ENCODE measurements around the gene RANBP1.

RANBP1 gene

DNA sequence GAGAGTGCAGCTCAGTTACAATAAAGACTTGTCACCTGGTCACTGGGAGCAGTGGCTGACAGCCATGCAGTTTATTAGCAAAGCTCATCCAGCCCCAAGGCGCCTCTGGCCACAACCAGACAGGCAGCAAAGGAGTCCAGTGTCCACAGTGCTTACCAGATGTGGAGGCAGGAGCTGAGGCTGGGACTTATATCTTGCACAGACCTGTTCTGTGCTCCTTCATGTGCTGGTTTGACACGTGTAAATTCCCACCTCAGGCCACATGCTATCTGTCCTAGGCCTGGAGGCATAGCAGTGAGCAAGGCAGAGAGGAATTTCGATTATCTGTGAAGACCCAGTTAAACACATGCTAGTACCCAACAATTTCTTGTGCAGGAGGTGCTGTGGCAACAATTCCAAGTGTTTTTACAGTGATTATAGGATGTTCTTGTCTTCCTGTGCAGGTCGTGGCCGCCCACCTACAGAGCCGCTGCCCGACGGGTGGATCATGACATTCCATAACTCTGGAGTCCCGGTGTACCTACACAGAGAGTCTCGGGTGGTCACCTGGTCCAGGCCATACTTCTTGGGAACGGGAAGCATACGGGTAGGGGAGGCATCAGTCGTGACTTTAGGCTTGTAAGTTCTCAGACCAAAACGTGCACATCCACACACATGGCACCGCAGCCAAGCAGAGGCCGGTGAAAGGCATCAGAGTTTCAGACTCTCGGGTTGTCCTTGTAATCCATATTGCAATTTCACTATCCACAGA lies 26.5 kb upstream of the RANBP1 start:
- DNase-seq: no peak

DNA sequence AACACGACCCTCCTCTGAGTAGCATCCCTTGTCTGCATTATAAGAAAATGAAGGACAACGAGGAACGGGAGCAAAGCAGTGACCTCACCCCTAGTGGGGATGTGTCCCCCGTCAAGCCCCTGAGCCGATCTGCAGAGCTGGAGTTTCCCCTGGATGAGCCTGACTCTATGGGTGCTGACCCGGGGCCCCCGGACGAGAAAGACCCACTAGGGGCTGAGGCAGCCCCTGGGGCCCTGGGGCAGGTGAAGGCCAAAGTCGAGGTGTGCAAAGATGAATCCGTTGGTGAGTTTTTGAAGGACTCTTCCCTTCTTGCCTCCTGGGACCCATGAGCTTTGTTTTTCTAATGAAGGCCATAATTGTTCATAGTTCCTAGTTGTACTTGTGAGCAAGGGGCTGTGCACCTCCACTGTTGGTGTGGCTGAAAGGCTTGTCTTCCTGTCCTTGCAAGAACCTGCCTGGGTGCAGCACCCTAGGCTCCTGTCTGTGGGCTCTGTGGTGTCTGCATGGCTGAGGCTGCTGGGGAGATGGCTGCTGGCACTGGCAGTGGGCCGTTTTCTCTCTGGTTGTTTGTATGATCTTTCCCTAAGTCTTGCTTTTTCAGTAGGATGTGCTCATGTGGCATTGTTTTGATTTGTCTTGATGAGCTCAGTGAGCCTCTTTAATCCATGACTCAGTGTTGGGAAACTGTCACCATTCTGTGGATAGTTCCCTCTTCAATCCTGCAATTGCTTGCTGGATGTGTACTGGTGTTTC lies 25.8 kb upstream of the RANBP1 start:
- no peak for DNase-seq

DNA sequence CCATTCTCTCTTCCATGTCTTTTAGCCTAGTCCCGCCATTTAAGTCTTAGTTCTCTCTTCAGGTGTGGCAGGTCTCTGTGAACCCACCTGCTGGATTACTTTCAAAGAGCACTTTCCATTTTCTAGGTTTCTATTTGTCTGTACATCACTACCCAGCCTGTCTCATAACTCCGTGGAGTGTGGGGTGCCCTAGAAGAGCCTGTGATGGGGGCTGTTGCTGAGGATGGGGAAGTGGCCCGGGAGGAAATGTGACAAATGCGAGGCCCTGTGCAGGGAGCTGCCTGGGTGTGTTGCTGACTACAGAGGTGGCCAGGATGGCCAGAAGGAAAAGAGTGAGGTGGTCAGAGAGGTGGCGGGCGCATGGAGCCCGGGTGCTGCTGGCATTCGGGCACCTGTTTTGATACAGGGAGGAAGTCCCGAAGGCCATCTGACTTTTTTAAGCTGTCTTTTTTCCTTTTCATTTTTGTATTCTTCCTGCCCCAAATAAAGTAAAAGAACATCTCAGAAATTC lies 25.1 kb upstream of the RANBP1 start:
- no peak for DNase-seq

GRCh38 chr22:20091690-20092476 lies 24.0 kb upstream of the RANBP1 start:
- no peak for DNase-seq

DNA sequence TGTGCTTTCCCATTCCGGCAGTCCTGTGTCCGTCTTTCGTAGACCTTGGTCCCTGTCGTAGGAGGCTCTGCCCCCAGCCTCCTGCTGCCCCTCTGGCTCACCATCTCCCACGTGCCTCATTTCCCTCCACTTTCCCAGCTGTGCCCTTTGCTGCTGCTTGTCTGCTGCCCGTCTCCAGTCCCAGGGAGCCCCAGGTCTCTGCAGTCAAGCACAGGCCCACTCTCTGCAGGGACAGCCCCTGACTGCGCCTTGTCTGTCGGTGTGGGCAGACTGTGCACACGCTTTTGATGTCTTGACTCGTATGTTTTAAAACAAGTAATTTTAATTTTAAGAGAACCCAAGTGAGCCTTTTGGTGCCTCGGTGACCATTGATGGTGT lies 23.4 kb upstream of the RANBP1 start:
- no peak for DNase-seq

DNA sequence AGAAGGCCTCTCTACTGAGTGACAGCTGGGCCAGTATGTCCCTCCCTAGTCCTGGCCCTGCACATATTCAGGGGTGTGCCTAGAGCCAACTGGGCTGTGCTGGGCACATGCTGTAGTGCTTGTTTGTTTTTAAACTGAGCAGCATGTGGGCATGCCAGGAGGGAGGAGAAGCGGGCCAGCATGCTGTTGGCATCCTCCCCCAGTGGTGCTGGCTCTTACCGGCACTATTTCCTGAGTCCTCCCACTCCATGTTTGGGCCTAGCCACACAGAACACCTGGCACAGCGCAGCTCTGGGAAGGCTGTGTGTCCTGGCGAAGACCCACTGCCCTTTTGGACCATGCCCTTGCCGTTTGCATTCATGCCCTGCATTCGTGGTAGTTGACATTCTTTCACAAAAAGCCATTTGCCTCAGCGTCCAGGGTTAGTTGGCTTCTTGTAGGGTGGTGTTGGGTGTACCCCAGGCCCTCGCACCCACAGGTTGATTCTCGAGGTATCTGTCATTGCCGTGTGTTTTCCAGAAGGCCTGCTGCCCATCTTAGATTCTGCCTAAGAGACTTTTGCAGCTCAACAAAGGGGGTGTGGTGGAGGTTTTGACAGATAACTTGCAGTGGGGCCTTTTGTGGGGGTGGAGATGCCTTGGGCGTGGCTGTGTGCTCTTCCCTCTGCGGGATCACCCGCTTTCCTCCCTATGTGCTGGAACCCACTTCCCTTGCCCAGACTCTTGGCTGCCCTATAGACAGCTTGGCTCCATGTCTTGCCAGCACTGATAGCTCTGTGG lies 22.3 kb upstream of the RANBP1 start:
- no peak for DNase-seq

DNA sequence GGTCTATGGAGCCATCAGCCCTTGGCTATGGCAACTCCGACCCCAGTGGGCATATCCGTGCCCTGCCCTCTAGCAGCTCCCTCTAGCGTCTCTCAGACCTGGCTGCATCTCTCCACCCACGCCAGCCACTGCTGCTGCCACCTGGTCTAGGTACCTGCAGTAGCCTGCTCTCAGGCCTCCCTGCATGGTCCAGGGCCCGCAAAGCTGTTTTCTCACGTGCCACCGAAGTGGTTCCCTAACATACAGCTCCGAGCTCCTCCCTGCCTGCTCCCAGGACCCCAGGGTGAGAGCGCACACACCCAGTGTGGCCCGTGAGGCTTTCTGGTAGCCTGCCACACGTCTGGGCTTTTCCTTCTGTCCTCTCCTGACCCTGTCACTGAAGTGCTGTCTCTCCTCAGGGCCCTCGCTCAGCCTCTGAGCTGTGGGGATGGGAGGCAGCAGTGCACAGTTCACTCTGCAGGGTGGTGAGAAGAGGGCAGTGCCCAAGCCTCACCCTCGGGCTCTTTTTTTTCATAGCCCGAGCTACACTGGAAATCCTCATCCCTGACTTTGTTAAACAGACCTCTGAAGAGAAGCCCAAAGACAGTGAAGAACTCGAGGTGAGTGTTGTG lies 21.6 kb upstream of the RANBP1 start:
- DNase-seq: no peak

- DNase-seq: no peak
Observed at GRCh38 chr22:20095521-20095920, 20.4 kb upstream of the RANBP1 start.

GRCh38 chr22:20096574-20097420 lies 19.1 kb upstream of the RANBP1 start:
- no peak for DNase-seq

DNA sequence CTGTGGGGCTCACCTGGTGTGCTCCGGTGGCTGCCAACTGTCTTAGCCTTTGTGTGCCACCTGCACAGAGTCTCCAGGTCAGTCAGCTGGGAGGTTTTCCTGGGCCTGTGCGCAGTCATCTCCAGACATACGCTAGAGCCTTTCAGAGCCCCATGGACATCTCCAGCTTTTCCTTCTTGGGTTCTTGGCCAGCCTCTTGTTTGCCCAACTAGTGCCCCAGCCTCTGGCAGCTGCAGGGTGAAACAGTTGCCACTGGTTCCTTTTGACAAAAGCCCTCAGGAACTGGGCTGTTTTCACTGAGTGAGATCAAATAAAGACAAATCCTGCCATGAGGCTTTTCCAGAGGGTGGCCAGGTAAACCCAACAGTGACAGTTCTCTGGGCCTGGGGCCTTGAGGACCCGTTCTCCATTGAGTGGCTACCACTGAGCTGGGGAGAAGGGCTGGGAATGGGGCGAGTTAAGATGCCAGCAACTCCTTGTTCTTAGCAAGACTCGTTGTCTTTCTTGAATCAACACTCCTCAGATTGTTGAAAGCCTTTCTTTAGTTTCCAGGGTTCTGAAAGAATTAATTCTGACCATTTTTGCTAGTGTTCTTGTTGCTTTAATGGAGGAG lies 16.7 kb upstream of the RANBP1 start:
- DNase-seq: no peak

GRCh38 chr22:20101638-20102037 lies 14.3 kb upstream of the RANBP1 start:
- DNase-seq: no peak

DNA sequence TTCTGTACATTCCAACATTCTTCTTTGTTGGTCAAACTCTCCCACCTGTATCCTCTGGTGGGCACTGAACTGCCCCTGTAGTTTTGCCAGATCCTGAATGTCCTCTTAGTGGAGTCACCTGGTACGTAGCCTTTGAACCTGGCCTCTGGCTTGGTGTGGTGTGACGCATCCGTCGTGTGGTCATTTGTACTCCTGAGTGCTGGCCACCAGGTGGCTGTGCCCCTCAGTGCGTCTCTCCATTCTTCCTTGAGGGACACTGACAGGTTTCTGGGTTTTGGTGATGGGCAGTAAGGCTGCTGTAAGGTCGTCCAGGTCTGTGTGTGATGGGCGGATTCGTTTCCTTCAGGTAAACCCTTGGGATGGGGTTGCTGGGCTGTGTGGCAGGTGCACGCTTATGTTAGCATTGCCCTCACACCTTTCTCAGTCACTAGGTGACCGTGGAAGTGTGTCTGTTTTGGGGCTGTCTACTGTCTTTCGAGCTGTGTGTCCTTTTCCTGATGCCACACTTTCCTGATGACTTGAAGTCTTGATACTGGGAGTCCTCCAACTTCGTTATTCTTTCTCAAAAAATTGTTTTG lies 13.6 kb upstream of the RANBP1 start:
- DNase-seq: no peak

- DNase-seq: no peak
Observed at GRCh38 chr22:20105456-20106204, 10.3 kb upstream of the RANBP1 start.

- DNase-seq: no peak
Observed at GRCh38 chr22:20106205-20106848, 9.6 kb upstream of the RANBP1 start.

GRCh38 chr22:20106849-20107237 lies 9.1 kb upstream of the RANBP1 start:
- DNase-seq: no peak

- DNase-seq: no peak
Observed at GRCh38 chr22:20107471-20107901, 8.4 kb upstream of the RANBP1 start.

DNA sequence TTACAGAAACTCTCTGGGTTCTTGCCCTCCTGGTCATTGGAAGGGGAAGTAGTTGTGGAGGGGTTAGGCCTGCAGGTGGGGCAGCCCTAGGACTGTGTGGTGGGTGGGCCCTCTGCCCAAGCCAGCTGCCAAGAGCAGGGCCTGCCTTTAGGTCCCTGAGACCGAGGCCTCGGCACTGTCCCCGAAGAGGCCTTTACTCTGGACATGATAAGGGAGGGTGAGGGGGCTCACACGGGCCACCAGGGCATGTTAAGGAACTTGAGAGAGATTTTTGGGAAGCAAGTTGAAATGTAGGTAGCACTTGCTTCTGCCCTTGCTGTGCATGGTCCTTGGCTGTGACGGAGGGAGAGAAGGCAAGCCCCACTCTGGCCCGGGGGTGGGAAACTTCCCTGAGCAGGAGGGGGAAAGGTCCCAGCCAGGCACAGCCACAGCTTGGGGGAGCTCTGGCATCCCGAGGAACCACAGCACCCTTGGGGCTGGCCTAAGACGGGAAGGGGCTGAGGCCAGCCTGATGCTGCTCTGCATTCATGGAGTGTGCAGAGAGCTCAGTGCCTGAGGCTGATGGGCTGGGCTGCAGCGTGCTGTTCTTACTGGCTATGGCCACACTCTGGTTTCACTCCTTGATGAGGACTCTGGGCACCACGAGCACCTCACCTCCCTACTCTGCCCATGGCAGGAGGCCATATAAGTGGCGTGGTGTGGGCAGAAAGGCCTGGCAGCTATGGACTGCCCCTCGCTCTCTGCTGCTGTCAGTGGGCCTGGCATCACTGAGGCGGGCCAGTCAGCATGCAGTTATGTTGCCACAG lies 7.8 kb upstream of the RANBP1 start:
- no peak for DNase-seq

DNA sequence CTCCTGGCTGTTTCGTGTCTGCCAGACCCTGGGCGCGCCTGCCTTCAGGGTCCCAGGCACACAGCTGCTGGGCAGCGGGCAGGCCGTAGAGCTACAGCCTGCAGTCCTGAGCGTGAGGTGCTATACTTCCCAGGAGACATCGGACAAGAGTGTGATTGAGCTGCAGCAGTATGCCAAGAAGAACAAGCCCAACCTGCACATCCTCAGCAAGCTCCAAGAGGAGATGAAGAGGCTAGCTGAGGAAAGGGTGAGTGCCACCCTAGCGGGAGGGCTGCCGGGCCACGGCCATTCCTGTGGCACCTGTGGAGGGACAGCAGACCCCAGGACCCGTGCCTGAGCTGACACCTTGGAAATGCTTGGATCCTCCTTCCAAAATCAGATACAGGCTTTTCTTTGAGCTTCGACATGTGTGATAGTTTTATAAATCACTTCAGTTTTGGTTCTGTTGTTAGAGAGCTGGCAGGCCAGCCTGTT lies 7.1 kb upstream of the RANBP1 start:
- no peak for DNase-seq

Data from activated CD8-positive, alpha-beta memory T cell treated with anti-CD3 and anti-CD28 coated beads, Interleukin-2, amount 50 U/mL, for 48 hours (primary cell).